NCI-H2196 treated with DMSO at 0.1 percent for 48 hours (cell line): Measurements from ENCODE around the gene ILDR1.
"Not testable (repeated sequence)": the region's sequence is repeated elsewhere in the genome, so short reads cannot be mapped to it uniquely, and the experiment has no call there.

Source experiments
- DNase-seq: peaks from one replicate; lab custom pipeline; 2025; ENCODE audit not compliant: unreplicated experiment; lab: John Stamatoyannopoulos, UW

Gene ILDR1

GRCh38 chr3:121956363-121956762, 65.7 kb downstream of the ILDR1 start:
- DNase-seq, result no peak

DNA sequence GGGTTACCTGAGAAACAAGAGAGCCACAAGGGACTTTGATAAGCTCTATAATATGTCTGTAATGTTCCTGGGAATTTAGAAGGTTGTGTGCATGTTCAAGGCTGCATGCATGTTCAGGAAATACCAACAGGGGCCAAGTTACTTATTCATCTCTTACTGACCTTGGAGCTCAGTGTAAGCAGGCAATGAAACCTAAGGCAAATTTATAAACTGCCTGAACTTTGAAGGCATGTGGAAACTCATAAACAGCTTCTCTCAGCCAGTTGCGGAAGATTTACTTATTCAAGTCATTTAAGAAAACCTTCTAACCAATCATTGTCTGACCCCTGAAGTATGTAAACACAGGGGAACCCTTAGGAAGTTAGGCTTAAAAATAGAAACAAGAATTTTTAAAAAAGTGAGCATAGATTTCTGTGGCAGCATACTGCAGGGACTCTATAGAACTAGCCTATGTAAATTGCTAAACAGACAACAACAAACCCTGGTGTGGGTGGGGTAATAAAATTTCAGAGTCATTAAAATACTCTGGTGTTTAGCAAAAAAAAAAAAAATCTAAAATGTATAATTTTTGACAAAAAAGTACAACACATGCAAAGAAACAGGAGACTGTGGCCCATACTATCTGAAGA, 70.6 kb downstream of the ILDR1 start:
- no peak for DNase-seq

DNA sequence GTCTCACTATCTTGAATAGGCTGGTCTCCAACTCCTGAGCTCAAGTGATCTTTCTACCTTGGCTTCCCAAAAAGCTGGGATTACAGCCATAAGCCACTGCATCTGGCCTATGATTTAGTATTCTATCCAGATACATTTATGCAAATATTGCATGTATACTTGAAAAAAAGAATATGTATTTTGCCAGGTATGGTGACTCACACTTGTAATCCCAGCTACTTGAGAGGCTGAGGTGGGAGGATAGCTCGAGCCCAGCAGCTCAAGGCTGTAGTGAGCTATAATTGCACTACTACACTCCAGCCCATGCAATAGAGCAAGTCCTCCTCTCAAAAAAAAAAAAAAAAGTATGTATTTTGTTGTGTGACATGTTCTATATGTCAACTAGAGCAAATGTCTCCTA, 73.4 kb downstream of the ILDR1 start:
- DNase-seq, result no peak

- no peak for DNase-seq
Measured at GRCh38 chr3:121943431-121943830, 78.6 kb downstream of the ILDR1 start.

DNA sequence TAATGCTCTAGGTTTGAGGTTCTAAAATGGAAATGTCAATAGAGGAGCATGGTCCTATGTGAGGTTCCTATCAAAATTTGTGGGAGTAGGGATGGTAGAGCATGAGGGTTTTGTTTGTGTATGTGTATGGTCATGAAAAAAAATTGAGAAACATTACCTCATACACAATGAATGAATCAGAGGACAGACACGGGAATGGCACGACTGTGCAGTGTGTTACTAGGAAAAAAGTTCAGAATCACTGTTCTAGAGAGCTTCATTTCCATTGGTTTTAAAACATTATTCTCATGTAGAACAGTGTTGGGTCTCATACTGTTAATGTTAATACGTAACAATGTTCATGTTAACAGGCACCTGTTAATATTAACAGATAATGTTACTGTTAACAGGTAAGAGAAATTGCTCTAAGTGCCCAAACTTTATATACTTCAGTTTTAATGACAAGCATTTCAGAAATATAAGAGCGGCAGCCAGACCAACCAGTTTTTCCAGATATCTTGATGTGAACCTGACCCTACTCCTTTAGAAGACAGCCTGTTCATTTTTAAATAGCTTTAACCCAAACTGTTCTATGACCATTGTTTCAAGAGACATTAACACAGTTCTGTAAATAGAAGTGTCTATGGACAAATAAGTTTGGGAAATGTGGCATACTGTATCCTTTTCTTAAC, 79.8 kb downstream of the ILDR1 start:
- DNase-seq, result no peak

GRCh38 chr3:121941592-121941991, 80.5 kb downstream of the ILDR1 start:
- DNase-seq, result no peak

- not testable (repeated sequence) for DNase-seq
Measured at GRCh38 chr3:121938141-121938855, 83.7 kb downstream of the ILDR1 start.
